Astrocyte of the cerebellum (primary cell): ENCODE data around the gene FBXL7.
A peak's percentile ranks its signal among the peaks of the same experiment; 100 is the strongest.

ENCODE experiments used
- DNase-seq: peaks from one replicate; pipeline ENCODE4 v3.0.0-alpha.2; 2011; ENCODE audit warnings: low read depth
- H3K4me3 ChIP-seq: 2 replicates; pipeline ENCODE4 v1.5.1; 2011; ENCODE audit warnings: mild to moderate bottlenecking, low read depth, low read length, moderate library complexity
- in situ Hi-C: cut with HindIII; loops from 2 replicates; pipeline ENCODE4 v1.10.0; 2017; ENCODE audit warnings: low sequenced_read_pairs
- TF ChIP-seq, protein P1 (sequence below): IDR thresholded peaks from 2 replicates; pipeline ENCODE4 v1.5.1; 2012; ENCODE audit warnings: low read length, low read depth, moderate library complexity, mild to moderate bottlenecking; ENCODE audit errors: missing control alignments

FBXL7 gene

DNA sequence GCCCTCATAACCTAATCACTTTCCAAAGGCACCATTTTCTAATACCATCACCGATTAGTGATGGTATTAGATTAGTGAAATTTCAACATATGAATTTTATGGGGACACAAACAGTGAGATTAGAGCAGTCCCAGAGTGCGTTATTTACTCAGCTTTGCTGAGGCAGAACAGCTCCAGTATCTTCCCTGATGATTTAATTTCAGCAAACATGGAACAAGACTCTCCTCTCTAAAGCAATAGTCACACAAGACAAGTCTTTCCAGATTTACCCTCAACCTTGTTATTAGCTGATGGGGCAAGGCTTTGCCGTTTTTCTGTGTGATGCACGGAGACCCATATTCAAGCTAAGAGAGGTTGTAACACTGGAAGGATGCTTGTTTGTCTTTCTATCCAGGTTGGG, 333.4 kb downstream of the FBXL7 start:
- no peak for DNase-seq
- TF ChIP-seq, protein P1, sequence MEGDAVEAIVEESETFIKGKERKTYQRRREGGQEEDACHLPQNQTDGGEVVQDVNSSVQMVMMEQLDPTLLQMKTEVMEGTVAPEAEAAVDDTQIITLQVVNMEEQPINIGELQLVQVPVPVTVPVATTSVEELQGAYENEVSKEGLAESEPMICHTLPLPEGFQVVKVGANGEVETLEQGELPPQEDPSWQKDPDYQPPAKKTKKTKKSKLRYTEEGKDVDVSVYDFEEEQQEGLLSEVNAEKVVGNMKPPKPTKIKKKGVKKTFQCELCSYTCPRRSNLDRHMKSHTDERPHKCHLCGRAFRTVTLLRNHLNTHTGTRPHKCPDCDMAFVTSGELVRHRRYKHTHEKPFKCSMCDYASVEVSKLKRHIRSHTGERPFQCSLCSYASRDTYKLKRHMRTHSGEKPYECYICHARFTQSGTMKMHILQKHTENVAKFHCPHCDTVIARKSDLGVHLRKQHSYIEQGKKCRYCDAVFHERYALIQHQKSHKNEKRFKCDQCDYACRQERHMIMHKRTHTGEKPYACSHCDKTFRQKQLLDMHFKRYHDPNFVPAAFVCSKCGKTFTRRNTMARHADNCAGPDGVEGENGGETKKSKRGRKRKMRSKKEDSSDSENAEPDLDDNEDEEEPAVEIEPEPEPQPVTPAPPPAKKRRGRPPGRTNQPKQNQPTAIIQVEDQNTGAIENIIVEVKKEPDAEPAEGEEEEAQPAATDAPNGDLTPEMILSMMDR = no peak
- in situ Hi-C loops = no loop called here
- H3K4me3 ChIP-seq = no peak overlapping the region

DNA sequence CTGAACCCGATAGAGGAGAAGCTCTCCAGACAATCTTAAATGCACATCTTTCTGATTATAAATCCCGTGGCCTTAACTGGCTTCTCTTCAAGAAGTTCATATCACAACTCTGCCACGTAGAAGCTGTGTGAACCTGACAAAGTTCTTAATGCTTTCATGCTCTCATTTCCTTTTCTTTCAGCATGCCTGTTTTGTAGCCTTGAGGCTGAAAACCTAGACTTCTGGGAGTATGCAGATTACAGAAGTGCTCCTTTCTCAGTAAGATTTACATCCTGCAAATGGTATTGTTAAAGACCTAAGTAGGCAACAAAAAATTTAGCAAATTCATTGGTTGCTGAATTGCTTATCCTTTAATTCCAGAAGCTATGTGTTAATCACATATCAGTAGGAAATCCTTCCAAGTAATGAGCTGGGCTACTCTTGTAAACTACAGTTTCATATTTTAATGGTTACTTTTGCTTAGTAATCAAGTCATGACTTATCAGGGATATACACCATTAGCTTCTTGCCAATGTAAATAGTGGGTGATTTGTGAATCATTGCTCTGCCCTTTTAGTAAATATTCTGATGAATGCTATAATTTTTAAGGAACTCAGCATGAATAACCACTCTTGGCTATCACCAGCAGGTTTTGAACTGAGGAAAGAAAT, 334.7 kb downstream of the FBXL7 start:
- peak; percentile 76 for DNase-seq
- in situ Hi-C loops = no loop called here
- H3K4me3 ChIP-seq = no peak overlapping the region
- TF ChIP-seq, protein P1 = no peak

DNA sequence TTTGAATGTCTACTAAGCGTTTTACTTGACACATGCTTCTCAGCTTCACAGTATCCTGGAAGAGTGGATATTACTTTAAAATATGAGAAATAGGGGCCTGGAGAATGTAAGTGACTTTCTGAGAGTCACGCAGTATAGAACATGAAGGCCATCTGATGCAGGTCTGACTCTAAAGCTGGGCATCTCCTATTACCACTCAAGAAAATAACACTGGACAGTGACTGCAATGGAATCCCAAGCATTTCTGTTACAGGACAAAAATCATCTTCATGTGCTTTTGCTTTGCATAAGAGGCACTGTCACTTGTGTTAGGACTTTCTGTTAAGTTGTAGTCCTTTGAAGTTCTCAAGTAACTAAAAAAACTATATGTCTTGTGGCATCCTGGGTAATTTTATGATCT, 335.5 kb downstream of the FBXL7 start:
- H3K4me3 ChIP-seq = no peak overlapping the region
- in situ Hi-C loops = no loop called here
- TF ChIP-seq, protein P1 = no peak
- DNase-seq = no peak

DNA sequence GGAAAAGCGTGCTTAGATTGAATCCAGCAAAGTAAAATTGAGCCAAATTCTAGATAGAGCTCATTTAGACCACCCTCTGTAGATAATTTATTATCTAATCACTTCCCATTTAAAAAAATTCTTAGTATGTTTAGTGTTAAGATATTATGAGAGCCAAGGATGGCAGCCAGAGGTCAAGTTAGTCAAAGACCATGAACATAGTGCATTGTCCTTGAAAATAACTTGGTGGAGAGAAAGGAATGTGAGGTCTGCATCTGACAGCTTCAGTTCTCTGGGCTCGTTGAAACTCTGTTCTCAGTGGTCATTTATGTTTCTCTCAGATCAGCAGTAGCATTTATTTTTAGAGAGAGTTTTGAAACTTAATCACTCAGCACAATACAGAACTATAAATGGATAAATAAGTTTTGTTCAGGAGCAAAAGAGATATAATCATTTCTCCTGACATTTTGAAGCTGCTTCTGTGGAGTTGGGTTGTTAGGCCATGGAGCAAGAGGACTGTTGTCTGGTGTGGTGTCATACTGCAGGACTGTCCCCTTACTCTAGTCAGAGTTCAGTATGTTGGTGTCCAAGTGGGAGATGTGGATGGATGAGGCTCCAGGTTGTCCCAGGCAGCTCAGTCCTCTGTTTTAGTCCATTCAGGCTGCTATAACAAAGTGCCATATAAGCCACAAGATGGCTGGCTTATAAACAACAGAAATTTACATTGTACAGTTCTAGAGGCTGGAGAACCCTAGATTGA, 337.7 kb downstream of the FBXL7 start:
- in situ Hi-C loops = no loop called here

DNA sequence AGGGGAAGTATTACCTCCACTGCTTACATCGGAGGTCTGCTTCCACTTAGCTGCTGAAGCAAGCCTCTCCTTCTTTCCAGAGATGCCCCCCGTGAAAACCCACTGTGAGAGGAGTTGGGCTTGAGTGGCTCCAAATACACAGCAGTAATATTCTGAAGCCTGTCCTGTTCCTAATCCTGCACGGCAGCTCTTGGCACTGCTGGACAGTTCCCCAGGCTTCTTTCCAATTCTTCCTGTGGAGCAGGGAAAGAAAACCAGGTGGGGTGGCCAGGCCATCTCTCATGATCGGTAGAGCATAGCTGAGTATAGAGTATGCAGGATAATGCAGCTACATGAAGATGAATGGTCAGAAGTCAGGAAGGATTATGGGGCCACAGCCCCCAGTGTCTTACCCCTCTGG, 344.3 kb downstream of the FBXL7 start:
- DNase-seq = no peak
- in situ Hi-C loops = no loop called here
- no peak overlapping the region for H3K4me3 ChIP-seq
- TF ChIP-seq, protein P1 = no peak

More for the DNA sequence above, 337.7 kb downstream of the FBXL7 start:
- TF ChIP-seq, protein P1 = no peak
- no peak overlapping the region for H3K4me3 ChIP-seq
- DNase-seq = no peak

DNA sequence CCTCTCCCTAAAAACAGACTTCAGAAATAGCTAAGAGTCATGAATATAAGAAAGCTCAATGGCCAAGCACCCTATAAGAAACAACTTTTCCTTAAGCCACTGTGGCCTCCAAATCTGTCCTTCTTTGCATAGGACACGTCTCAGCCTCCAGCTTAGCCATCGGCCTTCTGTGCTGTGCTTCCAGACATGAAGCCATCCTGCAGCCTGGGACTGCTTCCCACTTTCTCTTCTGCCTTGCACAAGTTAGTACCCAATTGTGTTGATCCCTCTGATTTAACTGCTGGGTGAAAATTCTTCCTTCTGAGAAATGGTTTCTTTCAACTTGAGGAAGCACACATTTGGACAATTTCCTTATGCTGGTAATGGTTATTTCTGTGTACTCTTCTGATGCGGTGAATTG, 344.9 kb downstream of the FBXL7 start:
- TF ChIP-seq, protein P1 = no peak
- no peak for DNase-seq
- in situ Hi-C loops = no loop called here
- H3K4me3 ChIP-seq = no peak overlapping the region
